Astrocyte of the cerebellum (primary cell): ENCODE data around the gene NENF.
"Not testable (repeated sequence)": the region's sequence is repeated elsewhere in the genome, so short reads cannot be mapped to it uniquely, and the experiment has no call there.

ENCODE experiments used
- DNase-seq: peaks from one replicate; pipeline ENCODE4 v3.0.0-alpha.2; 2011; ENCODE audit warnings: low read depth
- H3K4me3 ChIP-seq: 2 replicates; pipeline ENCODE4 v1.5.1; 2011; ENCODE audit warnings: mild to moderate bottlenecking, low read depth, low read length, moderate library complexity
- in situ Hi-C: cut with HindIII; loops from 2 replicates; pipeline ENCODE4 v1.10.0; 2017; ENCODE audit warnings: low sequenced_read_pairs
- TF ChIP-seq, protein P1 (sequence below): IDR thresholded peaks from 2 replicates; pipeline ENCODE4 v1.5.1; 2012; ENCODE audit warnings: low read length, low read depth, moderate library complexity, mild to moderate bottlenecking; ENCODE audit errors: missing control alignments

NENF gene

DNA sequence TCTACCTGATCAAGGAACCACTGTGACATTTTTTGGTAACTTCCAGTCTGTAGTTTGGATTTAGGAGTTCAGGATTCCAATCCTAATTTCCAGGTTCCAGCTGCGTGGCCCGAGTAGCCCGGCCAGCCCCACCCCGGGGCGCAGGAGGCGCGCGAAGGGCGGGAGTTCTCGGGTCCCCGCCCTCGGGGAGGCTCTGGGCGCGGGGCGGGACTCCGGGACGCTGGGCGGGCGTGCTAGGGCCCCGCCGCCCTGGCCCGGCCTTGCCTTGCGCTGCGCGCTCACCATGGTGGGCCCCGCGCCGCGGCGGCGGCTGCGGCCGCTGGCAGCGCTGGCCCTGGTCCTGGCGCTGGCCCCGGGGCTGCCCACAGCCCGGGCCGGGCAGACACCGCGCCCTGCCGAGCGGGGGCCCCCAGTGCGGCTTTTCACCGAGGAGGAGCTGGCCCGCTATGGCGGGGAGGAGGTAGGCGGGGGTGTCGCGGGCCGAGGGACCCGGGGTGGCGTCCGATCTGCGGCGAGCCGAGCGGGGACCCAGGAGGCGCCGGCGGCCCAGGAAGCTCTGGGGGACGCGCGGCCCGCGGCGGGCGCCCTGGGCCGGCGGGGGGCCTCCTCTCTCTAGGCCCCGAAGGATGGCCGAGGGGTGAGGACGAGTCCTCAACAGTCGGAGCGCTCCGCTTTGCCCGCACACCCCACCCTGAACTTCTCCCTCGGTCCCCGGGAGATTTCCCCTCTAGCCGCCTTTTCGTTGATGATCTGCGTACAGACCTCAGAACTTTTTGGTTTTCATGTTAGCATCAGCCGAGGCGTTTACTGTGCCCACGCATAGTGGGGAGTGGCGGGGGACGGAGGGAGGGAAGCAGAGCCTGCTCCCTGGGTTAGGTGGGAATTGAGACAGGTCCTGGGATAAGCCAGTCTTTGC lies at the start of gene NENF:
Gene NENF, plus strand, starts transcription at position 260 of the 916 bp plus-strand sequence. Its CDS starts 24 bp downstream, at position 284.
- DNase-seq, result peak; percentile 20
- in situ Hi-C loops, result no loop called here
- H3K4me3 ChIP-seq, result peak within 1 kb of the TSS; percentile 60
- TF ChIP-seq, protein P1, sequence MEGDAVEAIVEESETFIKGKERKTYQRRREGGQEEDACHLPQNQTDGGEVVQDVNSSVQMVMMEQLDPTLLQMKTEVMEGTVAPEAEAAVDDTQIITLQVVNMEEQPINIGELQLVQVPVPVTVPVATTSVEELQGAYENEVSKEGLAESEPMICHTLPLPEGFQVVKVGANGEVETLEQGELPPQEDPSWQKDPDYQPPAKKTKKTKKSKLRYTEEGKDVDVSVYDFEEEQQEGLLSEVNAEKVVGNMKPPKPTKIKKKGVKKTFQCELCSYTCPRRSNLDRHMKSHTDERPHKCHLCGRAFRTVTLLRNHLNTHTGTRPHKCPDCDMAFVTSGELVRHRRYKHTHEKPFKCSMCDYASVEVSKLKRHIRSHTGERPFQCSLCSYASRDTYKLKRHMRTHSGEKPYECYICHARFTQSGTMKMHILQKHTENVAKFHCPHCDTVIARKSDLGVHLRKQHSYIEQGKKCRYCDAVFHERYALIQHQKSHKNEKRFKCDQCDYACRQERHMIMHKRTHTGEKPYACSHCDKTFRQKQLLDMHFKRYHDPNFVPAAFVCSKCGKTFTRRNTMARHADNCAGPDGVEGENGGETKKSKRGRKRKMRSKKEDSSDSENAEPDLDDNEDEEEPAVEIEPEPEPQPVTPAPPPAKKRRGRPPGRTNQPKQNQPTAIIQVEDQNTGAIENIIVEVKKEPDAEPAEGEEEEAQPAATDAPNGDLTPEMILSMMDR, result no peak

DNA sequence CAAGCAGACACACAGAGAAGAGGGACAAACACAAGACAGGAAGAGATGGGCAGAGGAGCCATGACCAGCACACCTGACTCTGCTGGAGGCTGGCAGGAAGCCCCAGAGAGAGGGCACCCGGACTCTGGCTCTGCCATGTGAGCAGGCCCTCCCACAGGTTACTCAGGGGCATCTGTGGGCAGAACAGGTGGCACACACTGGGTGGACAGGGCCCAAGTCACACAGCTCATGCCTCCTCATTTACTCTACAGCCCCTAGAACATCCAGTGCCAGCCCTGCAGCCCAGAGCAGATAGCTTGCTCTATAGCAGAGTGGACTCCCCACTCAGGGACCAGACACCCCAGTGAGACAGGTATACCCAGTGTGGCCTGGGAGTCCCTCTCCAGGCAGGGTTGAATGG lies 46.7 kb upstream of the NENF start:
- no peak overlapping the region for H3K4me3 ChIP-seq
- TF ChIP-seq, protein P1, result no peak
- no peak for DNase-seq
- in situ Hi-C loops, result no loop called here

DNA sequence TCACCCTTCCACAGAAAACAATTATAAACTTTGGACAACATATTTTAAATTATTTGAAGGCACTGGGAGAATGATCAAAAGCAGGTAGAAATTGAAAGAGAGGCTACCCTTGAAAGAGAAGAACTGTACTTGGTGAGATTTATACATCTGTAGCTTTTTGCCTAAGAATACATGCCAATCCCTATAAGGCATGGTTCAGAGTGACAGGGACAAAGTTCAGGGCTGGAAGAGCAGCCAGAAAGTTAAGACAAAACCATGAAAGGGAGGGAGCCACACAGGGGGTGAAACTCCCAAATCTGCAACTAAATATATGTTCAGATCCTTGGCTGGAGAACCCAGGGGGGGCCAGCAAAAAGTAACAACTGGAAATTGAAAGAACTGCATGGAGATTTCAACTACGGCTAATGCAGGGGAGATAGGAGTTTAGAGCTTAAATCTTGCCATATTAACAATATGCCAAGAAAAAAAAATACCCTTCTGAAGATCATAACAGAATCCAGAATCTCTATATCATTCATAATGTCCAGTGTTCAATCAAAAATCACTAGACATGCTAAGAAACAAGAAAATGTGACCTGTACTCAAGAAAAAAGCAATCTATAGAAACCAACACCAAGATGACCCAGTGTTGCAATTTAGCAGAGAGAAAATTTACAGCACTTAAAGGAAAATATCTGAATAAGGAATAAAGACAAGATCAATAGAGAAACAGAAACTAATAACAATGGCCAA lies 43.6 kb upstream of the NENF start:
- TF ChIP-seq, protein P1, result no peak
- no peak for DNase-seq
- H3K4me3 ChIP-seq, result no peak overlapping the region
- in situ Hi-C loops, result no loop called here

DNA sequence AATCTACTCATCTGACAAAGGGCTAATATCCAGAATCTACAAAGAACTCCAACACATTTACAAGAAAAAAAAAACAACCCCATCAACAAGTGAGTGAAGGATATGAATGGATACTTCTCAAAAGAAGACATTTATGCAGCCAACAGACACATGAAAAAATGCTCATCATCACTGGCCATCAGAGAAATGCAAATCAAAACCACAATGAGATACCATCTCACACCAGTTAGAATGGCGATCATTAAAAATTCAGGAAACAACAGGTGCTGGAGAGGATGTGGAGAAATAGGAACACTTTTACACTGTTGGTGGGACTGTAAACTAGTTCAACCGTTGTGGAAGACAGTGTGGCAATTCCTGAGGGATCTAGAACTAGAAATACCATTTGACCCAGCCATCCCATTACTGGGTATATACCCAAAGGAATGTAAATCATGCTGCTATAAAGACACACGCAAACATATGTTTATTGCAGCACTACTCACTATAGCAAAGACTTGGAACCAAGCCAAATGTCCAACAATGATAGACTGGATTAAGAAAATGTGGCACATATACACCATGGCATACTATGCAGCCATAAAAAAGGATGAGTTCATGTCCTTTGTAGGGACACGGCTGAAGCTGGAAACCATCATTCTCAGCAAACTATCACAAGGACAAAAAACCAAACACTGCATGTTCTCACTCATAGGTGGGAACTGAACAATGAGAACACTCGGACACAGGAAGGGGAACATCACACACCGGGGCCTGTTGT lies 36.9 kb upstream of the NENF start:
- in situ Hi-C loops, DNase-seq, H3K4me3 ChIP-seq: not testable (repeated sequence)

DNA sequence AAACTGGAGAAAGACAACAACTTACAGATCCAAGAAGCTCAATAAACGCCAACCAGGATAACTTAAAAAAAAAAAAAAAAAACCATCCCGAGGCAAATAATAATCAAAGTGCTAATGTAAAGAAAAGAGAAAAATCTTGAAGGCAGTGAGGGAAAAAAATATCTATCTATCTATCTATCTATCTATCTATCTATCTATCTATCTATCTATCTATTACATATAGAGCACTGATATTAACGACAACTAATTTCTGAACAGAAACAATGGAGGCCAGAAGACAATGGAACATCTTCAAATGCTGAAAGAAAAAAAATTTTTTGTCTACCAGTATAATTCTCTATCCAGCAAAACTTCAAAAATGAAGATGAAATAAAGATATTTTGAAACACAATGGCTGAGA lies 36.1 kb upstream of the NENF start:
- DNase-seq, result no peak
- TF ChIP-seq, protein P1, result no peak
- H3K4me3 ChIP-seq, result no peak overlapping the region
- in situ Hi-C loops, result no loop called here

DNA sequence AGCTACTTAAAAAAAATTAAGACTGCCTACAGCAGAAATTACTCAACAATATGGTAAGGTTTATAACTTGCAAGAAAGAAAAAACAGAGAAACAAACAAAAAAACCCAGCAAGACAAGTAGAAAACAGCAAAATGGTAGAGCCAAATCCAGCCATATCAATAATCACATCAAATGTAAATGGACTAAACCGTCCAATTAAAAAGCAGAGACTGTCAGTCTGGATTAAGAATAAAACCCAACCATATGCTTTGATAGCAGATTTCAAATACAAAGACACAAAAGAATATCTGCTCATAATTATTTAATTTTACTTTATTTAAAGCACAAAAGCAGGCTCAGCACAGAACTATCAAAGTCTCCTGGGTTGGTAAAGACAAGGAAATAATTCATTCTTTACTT lies 35.5 kb upstream of the NENF start:
- H3K4me3 ChIP-seq, result no peak overlapping the region
- TF ChIP-seq, protein P1, result no peak
- no peak for DNase-seq
- in situ Hi-C loops, result no loop called here
